Kidney capillary endothelial cell (primary cell): ENCODE data around the gene NGRN.

Experiments
- DNase-seq: peaks from one replicate; pipeline ENCODE4 v3.0.0-alpha.2; 2018; ENCODE audit warnings: low spot score

NGRN gene

GRCh38 chr15:90265271-90266060 is at the start of gene NGRN:
Gene NGRN, plus strand, starts transcription at chr15:90265672. Its CDS starts 41 bp downstream, at chr15:90265713.
- DNase-seq, result peak; percentile 89

- no peak for DNase-seq
Observed at GRCh38 chr15:90217671-90218394, 47.6 kb upstream of the NGRN start.

- DNase-seq, result no peak
Observed at GRCh38 chr15:90219421-90220141, 45.9 kb upstream of the NGRN start.

- peak; percentile 68 for DNase-seq
Observed at GRCh38 chr15:90221246-90221900, 44.1 kb upstream of the NGRN start.

GRCh38 chr15:90222547-90222946 is 42.9 kb upstream of the NGRN start:
- no peak for DNase-seq

- DNase-seq, result no peak
Observed at GRCh38 chr15:90223441-90224165, 41.9 kb upstream of the NGRN start.

GRCh38 chr15:90225047-90225446 is 40.4 kb upstream of the NGRN start:
- no peak for DNase-seq

- DNase-seq, result no peak
Observed at GRCh38 chr15:90225504-90226234, 39.8 kb upstream of the NGRN start.

GRCh38 chr15:90227336-90227735 is 38.1 kb upstream of the NGRN start:
- DNase-seq, result no peak

GRCh38 chr15:90227816-90228772 is 37.4 kb upstream of the NGRN start:
- no peak for DNase-seq

- DNase-seq, result no peak
Observed at GRCh38 chr15:90228960-90229359, 36.5 kb upstream of the NGRN start.

- no peak for DNase-seq
Observed at GRCh38 chr15:90230071-90230494, 35.4 kb upstream of the NGRN start.

- DNase-seq, result no peak
Observed at GRCh38 chr15:90230610-90231009, 34.9 kb upstream of the NGRN start.

GRCh38 chr15:90231028-90232017 is 34.1 kb upstream of the NGRN start:
- DNase-seq, result no peak

GRCh38 chr15:90232196-90232595 is 33.3 kb upstream of the NGRN start:
- no peak for DNase-seq

- no peak for DNase-seq
Observed at GRCh38 chr15:90232941-90233386, 32.5 kb upstream of the NGRN start.

- DNase-seq, result peak; percentile 60
Observed at GRCh38 chr15:90233387-90234095, 31.9 kb upstream of the NGRN start, which contains the start of gene CIB1. Gene CIB1, minus strand, starts transcription at chr15:90233941. Its CDS starts 56 bp downstream, at chr15:90233885.
